Loucy (cell line): Measurements from ENCODE around the gene DCUN1D2.

Source experiments
- EZH2phosphoT487 ChIP-seq: fragments of 200-600 bp; IDR thresholded peaks from 2 replicates; pipeline ENCODE4 v1.6.1; 2018; ENCODE audit warnings: antibody characterized with exemption, mild to moderate bottlenecking, moderate library complexity, borderline replicate concordance
- TF ChIP-seq, protein P1 (sequence below): fragments of 200-600 bp; sonication (generic); conservative IDR thresholded peaks from 2 replicates; pipeline ENCODE4 v1.5.1; 2014; ENCODE audit warnings: mild to moderate bottlenecking, antibody characterized with exemption, low read length

GRCh38 chr13:113470073-113470472, 20.4 kb downstream of the DCUN1D2 start:
- no peak for TF ChIP-seq EZH2phosphoT487
- TF ChIP-seq, protein P1, sequence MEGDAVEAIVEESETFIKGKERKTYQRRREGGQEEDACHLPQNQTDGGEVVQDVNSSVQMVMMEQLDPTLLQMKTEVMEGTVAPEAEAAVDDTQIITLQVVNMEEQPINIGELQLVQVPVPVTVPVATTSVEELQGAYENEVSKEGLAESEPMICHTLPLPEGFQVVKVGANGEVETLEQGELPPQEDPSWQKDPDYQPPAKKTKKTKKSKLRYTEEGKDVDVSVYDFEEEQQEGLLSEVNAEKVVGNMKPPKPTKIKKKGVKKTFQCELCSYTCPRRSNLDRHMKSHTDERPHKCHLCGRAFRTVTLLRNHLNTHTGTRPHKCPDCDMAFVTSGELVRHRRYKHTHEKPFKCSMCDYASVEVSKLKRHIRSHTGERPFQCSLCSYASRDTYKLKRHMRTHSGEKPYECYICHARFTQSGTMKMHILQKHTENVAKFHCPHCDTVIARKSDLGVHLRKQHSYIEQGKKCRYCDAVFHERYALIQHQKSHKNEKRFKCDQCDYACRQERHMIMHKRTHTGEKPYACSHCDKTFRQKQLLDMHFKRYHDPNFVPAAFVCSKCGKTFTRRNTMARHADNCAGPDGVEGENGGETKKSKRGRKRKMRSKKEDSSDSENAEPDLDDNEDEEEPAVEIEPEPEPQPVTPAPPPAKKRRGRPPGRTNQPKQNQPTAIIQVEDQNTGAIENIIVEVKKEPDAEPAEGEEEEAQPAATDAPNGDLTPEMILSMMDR: no peak
